Activated T-cell treated with anti-CD3 and anti-CD28 coated beads for 48 hours (primary cell): ENCODE results near the gene FUOM.
"Not testable (repeated sequence)": the region's sequence is repeated elsewhere in the genome, so short reads cannot be mapped to it uniquely, and the experiment has no call there.

Experiments
- DNase-seq: peaks from one replicate; pipeline ENCODE4 v3.0.0-alpha.2; 2020; ENCODE audit warnings: low read depth

FUOM gene

GRCh38 chr10:133328358-133329343 is 29.2 kb downstream of the FUOM start:
- DNase-seq: no peak

GRCh38 chr10:133327651-133328357 is 30.0 kb downstream of the FUOM start:
- DNase-seq: no peak

DNA sequence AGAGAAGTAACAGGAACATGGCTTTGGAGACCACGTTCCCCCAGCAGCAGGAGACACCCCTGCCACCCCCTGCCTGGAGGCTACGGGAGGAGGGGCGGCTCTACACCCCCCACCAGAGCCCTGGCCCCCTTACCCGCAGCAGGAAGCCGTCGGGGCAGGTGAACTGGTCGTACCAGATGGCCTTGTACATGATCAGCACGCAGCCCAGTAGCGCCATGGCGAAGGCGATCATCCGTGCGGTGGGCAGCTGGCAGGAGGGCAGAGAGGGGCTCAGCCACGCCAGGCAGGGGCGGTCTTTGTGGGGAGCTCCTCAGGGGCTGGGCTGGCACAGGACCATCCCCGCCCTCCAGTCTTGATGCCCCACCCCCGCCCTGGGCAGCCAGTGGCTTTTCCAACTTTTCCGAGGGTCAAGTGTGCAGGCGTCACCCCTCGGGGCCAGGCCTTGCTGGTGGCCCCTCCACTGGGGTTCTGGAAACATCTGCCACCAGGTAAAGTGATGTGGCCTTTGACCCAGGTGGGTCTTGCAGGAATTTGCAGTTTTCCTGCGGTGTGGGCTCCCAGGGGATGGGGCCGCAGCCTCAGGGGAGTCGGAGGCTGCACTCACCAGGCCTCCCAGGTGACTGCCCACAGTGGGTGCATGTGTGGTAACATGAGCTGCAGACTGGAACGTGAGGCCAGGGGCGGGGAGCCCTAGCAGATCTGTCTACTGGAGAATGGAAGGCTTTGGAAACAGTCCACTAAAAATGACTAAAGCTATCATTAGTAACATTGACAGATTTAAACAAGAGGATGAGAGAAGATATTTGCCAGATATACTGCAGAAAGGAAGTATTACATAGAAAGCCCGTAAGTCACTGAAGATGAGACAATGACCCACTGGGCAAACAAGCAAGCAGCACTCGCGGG is 30.8 kb downstream of the FUOM start:
- DNase-seq: no peak

DNA sequence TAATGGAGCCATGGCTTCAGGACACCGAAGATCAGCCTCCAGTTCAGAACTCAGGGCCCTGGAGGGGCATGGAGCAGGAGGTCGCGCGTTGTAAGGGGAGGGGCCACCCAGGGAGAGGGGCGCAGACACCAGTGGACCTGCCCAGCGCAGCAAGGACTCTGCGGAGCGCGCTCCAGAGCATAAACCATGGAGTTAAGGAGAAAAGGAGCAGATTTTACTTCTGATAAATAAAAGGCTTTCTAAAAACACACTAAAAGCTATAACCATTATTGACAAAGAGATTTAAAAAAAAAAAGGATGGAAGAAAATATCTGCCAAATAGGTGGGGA is 31.6 kb downstream of the FUOM start:
- DNase-seq: no peak

GRCh38 chr10:133325440-133326222 is 32.2 kb downstream of the FUOM start:
- DNase-seq: no peak

- DNase-seq: no peak
Observed at GRCh38 chr10:133324857-133325260, 33.0 kb downstream of the FUOM start.

GRCh38 chr10:133324198-133324792 is 33.5 kb downstream of the FUOM start:
- DNase-seq: peak; percentile 66

GRCh38 chr10:133322064-133322709 is 35.6 kb downstream of the FUOM start:
- not testable (repeated sequence) for DNase-seq

DNA sequence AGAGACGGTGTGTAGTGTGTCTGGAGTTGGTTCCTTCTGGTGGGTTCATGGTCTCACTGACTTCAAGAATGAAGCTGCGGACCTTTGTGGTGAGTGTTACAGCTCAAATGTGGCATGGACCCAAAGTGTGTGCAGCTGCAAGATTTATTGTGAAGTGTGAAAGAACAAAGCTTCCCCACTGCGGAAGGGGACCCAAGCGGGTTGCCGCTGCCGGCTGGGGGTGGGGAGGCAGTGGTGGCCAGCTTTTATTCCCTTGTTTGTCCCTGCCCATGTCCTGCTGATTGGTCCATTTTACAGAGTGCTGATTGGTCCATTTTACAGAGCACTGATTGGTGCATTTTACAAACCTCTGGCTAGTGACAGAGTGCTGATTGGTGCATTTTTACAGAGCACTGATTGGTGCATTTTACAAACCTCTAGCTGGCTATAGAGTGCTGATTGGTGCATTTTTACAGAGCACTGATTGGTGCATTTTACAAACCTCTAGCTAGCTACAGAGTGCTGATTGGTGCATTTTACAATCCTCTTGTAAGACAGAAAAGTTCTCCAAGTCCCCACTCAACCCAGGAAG is 36.9 kb downstream of the FUOM start:
- not testable (repeated sequence) for DNase-seq

DNA sequence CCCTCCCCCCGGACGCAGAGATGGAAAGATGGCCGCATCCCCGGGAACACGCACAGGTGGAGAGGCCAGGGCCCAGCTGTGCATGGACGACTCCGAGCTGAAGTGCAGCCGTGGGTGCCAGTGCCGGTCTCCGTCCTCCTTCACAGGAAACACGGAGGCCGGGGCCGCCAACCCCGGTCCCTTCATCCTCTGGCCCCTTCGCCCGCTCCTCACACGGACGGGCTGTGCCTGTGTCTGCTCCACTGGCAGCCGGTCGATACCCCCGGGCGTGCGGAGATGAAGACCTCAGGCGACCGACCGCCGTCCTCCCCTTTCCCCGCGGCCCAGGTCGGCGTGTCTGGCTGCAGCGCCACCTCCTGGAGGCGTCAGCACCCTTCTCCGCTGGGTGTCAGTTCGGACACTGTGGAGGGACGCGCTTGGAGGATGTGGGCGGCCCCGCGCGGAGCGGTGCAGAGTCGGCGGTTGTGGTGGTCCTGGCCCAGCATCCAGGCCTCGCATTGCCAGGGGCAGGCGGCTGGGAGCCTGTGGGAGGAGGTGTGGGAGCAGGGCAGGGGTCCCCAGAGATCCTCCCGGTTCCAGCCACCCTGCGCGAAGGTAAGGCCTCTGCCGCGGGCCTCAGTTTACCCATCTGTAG is 39.2 kb downstream of the FUOM start:
- DNase-seq: peak; percentile 74

GRCh38 chr10:133316732-133317131 is 41.1 kb downstream of the FUOM start:
- no peak for DNase-seq

DNA sequence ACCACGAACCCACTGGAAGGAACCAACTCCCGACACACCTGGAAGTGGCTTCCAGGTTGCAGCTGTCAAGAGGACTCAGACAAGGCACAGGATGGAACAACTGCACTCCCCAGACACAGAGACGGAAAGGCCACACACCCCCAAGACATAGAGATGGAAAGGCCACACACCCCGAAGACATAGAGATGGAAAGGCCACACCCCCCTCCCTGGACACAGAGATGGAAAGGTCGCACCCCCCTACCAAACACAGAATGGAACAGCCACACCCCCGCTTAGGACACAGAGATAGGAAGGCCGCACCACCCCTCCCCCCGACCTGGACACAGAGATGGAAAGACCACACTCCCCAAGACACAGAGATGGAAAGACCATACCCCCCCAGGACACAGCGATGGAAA is 41.6 kb downstream of the FUOM start:
- no peak for DNase-seq

- no peak for DNase-seq
Observed at GRCh38 chr10:133315847-133316246, 42.0 kb downstream of the FUOM start.

- DNase-seq: no peak
Observed at GRCh38 chr10:133314911-133315310, 42.9 kb downstream of the FUOM start.

DNA sequence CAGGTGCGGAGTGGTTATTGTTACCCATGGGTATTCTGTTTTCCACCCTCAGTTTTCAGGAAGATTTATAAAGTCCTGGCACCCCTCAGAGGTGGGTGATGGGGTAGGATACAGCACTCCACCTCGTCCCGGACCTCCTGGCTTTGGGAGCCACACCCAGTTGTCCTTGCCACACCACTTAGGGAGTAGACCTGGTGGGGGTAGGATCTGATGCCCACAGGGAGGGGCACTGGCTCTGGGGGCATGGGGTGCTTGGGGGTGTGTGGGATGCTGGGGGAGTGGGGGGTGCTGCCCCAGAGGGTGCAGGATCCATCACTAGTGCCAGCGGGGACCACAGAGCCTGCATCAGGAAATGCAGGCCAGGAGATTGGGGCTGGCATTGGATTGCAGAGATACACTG is 44.6 kb downstream of the FUOM start:
- no peak for DNase-seq

GRCh38 chr10:133312769-133313145 is 45.1 kb downstream of the FUOM start:
- DNase-seq: no peak

GRCh38 chr10:133312016-133312768 is 45.6 kb downstream of the FUOM start:
- no peak for DNase-seq

DNA sequence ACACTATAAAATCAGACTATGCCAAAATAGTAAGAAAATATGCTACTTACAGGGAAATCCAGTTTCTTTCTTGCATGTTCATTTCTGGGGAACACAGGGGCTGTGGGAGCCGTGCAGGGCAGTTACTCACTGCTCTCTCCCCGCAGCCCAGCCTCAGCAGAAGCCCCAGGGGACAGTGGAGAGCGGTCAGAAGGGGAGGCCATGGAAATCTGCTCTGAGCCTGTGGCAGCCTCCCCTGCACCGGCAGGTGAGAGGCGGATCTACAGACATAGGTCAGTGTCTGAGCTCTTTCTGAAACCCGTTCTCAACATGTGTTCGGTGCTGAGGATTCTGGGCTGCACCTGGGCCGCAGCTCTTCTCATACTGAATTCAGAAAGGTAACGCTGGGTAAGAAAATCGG is 46.2 kb downstream of the FUOM start:
- DNase-seq: no peak

GRCh38 chr10:133310789-133311188 is 47.0 kb downstream of the FUOM start:
- no peak for DNase-seq
